Measurements from ENCODE around the gene NPHP3. TPM values are rescaled to one million over a fixed set of nuclear protein-coding genes. Genes with fewer than 3 reads are reported as not detected.
"Not testable (repeated sequence)": the region's sequence is repeated elsewhere in the genome, so short reads cannot be mapped to it uniquely, and the experiment has no call there.

Gene NPHP3
- total RNA-seq, 1 donor from 2014 or later = 22.4 TPM

DNA sequence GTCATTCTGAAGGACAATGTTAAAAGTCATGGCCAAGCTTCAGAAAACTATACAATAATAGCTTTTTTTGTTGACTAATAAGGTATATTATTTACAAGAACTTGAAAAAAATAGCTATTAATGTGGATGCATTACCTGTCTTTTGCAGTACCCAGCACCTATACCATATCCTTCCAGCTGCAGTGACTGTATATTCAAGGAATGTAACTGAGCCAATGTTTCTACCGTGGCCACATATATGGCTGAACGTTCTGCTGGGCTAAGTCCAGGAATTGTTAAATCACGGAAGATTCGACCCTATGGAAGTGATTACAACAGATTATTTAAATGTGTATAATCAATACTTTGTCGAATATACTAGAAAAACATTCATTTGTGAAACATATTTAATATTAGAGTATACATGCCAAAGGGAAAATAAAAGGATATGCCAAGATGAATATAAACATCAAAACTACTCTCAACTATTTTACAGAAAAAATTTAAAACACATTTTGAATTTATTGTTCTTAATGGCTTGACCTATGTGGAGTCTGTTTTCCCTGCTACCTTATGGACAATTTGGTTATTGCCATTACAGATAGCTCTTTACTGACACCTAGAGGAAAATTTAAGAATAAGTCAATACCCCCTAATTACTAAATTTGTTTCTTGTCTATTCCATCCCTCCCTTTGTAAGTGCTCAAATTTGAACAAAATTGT, 80.2 kb downstream of the NPHP3 start:
- peaks cover 7% of the 10 kb centered on the region for H3K36me3 Mint-ChIP-seq
- H3K4me1 Mint-ChIP-seq (ENCODE audit: unreplicated experiment) = no peaks in the 10 kb centered on the region
- H3K27ac Mint-ChIP-seq = no peak overlapping the region
- no peaks in the 10 kb centered on the region for H3K27me3 Mint-ChIP-seq
- TF ChIP-seq, protein P1, sequence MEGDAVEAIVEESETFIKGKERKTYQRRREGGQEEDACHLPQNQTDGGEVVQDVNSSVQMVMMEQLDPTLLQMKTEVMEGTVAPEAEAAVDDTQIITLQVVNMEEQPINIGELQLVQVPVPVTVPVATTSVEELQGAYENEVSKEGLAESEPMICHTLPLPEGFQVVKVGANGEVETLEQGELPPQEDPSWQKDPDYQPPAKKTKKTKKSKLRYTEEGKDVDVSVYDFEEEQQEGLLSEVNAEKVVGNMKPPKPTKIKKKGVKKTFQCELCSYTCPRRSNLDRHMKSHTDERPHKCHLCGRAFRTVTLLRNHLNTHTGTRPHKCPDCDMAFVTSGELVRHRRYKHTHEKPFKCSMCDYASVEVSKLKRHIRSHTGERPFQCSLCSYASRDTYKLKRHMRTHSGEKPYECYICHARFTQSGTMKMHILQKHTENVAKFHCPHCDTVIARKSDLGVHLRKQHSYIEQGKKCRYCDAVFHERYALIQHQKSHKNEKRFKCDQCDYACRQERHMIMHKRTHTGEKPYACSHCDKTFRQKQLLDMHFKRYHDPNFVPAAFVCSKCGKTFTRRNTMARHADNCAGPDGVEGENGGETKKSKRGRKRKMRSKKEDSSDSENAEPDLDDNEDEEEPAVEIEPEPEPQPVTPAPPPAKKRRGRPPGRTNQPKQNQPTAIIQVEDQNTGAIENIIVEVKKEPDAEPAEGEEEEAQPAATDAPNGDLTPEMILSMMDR (conservative IDR thresholded peaks at IDR 0.05) = peak; percentile 91
- H3K4me3 Mint-ChIP-seq = no peak overlapping the region
- H3K9me3 Mint-ChIP-seq = no peaks in the 10 kb centered on the region
- no peak for DNase-seq (ENCODE audit: extremely low spot score, unreplicated experiment)

DNA sequence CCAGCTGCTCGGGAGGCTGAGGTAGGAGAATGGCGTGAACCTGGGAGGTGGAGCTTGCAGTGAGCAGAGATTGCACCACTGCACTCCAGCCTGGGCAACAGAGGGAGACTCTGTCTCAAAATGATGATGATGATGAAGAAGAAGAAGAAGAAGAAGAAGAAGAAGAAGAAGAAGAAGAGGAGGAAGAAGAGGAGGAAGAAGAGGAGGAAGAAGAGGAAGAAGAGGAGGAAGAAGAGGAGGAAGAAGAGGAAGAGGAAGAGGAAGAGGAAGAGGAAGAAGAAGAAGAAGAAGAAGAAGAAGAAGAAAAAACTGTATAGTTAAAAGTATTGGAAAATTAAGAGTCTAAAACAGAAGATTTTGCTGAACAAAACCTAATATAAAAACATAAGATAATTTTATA, 80.8 kb downstream of the NPHP3 start:
- not testable (repeated sequence) for H3K4me3 Mint-ChIP-seq; H3K36me3 Mint-ChIP-seq; DNase-seq (ENCODE audit: extremely low spot score, unreplicated experiment); H3K4me1 Mint-ChIP-seq (ENCODE audit: unreplicated experiment); H3K27ac Mint-ChIP-seq; H3K27me3 Mint-ChIP-seq; H3K9me3 Mint-ChIP-seq

DNA sequence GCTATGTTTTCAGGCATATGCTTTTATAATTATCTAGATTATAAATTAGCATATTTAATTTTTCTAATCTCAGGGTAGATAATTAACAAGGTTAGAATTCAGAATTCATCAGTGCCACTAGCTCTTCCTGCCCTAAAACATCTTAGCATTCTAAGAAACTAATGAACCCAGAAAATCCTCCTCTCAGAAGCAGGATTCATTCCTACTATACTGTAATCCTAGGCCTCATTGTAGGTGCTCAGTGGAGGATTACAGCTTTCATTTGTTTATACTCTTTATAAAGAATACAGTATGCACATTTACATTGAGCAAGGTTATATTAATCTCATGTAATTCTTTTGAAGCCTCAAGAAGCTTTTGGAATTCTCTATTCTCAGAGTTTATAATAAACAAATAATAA, 83.5 kb downstream of the NPHP3 start:
- no peak overlapping the region for H3K27ac Mint-ChIP-seq
- no peaks in the 10 kb centered on the region for H3K9me3 Mint-ChIP-seq
- TF ChIP-seq, protein P1 (conservative IDR thresholded peaks at IDR 0.05) = no peak
- no peak overlapping the region for H3K4me3 Mint-ChIP-seq
- peaks cover 7% of the 10 kb centered on the region for H3K36me3 Mint-ChIP-seq
- no peaks in the 10 kb centered on the region for H3K27me3 Mint-ChIP-seq
- H3K4me1 Mint-ChIP-seq (ENCODE audit: unreplicated experiment) = no peaks in the 10 kb centered on the region
- no peak for DNase-seq (ENCODE audit: extremely low spot score, unreplicated experiment)

DNA sequence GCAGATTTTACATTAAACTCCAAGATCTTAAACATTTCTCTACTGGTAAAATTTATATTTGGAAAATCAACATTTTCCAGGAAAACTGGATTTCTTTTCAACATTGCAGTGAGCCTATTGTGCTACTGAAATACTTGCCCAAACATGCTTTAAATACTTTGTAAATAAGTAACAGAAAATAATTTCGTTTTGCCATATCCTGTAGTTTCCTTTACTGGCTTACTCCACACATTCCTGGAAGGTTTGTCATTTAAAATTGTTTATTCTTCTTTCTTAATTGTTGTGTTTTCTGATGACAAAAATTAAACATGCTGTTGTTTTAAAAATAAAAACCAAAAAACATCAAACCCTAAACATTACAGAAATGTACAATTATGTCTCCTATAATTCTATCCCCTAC, 84.6 kb downstream of the NPHP3 start:
- H3K27me3 Mint-ChIP-seq = no peaks in the 10 kb centered on the region
- no peak overlapping the region for H3K4me3 Mint-ChIP-seq
- H3K9me3 Mint-ChIP-seq = no peaks in the 10 kb centered on the region
- TF ChIP-seq, protein P1 (conservative IDR thresholded peaks at IDR 0.05) = no peak
- no peak overlapping the region for H3K27ac Mint-ChIP-seq
- H3K36me3 Mint-ChIP-seq = peaks cover 7% of the 10 kb centered on the region
- no peak for DNase-seq (ENCODE audit: extremely low spot score, unreplicated experiment)
- H3K4me1 Mint-ChIP-seq (ENCODE audit: unreplicated experiment) = no peaks in the 10 kb centered on the region

DNA sequence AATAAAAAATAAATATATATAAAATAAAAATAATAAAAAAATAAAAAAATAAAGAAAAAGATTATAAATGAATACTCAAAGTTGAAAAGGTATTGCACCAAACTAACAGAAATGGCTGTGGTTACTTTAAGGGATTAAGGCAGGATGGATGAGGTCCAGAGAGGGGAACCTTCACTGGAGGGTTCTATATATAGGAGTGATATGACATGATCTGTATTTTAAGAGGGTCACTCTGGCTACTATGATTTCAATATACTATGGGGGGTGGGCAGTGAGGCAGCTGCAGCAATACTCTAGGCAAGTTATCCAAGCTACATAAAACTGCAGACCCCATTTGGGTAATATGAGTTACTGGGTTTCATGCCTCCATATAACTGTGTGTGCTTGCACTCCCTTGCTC, 87.2 kb downstream of the NPHP3 start:
- no peak for DNase-seq (ENCODE audit: extremely low spot score, unreplicated experiment)
- TF ChIP-seq, protein P1 (conservative IDR thresholded peaks at IDR 0.05) = no peak
- no peaks in the 10 kb centered on the region for H3K4me1 Mint-ChIP-seq (ENCODE audit: unreplicated experiment)

More for the DNA sequence above, 87.2 kb downstream of the NPHP3 start:
- Mint-ChIP-seq H3K4me3 (no peak overlapping the region), H3K9me3 (no peaks in the 10 kb centered on the region), H3K27ac (no peak overlapping the region), H3K27me3 (no peaks in the 10 kb centered on the region), H3K36me3 (peaks cover 7% of the 10 kb centered on the region)

Other genes starting within 250 kb of the NPHP3 start
- 0.29 and 1.9 TPM in 2 replicates for gene ACKR4, start 125.1 kb downstream of the NPHP3 start, total RNA-seq (ENCODE audit: low replicate concordance)
- gene ACAD11, start 62.6 kb downstream of the NPHP3 start, total RNA-seq (ENCODE audit: low replicate concordance) = 10.4 and 14.7 TPM in 2 replicates
- gene UBA5, start 62.1 kb downstream of the NPHP3 start, total RNA-seq (ENCODE audit: low replicate concordance) = 35.9 and 40.6 TPM in 2 replicates